ENCODE measurements around the gene TRIM71.

The TRIM71 gene

DNA sequence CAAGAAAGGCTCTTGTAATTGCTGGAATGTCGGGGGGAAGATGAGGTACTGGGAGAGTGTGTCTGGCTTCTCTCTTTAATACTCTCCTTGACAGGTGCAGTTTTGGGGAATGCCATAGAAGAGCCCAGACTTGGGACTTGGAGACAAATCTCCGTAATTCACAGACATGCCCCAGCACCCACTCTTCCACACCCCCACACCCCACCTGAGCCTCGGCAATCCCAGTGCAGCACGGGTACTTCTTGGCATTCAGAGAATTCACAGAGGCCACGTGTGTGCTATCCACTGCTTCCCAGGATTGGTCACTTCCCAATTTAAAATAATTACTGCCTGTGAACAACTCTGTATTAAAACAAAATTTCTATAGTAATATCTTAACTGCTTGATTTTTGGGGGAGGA lies 43.9 kb downstream of the TRIM71 start:
- DNase-seq (ENCODE audit: insufficient read length), result no peak
- no peak for TF ChIP-seq TAF1 (IDR thresholded peaks at IDR 0.05; ENCODE audit: borderline replicate concordance, low read depth, low read length)
- TF ChIP-seq POLR2A (IDR thresholded peaks at IDR 0.05; ENCODE audit: low read depth, low read length), result no peak
- no peak for TF ChIP-seq POLR2AphosphoS5 (IDR thresholded peaks at IDR 0.05; ENCODE audit: low read depth, low read length)
- FAIRE-seq, result no peak

- TF ChIP-seq TAF1 (IDR thresholded peaks at IDR 0.05; ENCODE audit: borderline replicate concordance, low read depth, low read length) (no peak), POLR2AphosphoS5 (IDR thresholded peaks at IDR 0.05; ENCODE audit: low read depth, low read length) (no peak), POLR2A (IDR thresholded peaks at IDR 0.05; ENCODE audit: low read depth, low read length) (no peak)
- DNase-seq (ENCODE audit: insufficient read length) (no peak), FAIRE-seq (no peak)
Observed at GRCh38 chr3:32862247-32862935, 44.6 kb downstream of the TRIM71 start.

DNA sequence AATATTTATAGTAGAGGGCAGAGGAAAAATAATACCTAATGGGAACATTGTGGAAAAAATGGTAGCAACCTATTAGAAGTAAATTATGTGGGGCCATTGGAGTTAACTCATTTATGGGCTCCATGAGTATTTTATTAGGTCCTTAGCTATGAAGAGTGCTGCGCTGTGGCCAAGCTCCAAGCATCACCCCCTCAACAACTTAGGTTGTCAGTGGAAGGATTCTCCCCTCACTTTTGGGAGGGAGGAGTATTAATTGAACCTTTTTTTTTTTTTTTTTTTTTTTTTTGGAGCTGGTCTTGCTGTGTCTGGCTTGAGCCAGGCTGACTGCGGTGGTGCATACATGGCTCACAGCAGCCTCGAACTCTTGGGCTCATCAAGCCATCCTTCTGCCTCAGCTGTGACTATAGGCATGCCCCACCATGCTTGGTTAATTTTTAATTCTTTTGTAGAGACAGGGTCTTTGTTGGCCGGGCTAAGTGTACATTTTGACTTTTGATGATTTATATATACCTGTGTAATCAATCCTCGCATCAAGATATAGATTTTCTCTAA lies 45.2 kb downstream of the TRIM71 start:
- FAIRE-seq, result no peak
- TF ChIP-seq TAF1 (IDR thresholded peaks at IDR 0.05; ENCODE audit: borderline replicate concordance, low read depth, low read length) (no peak), POLR2AphosphoS5 (IDR thresholded peaks at IDR 0.05; ENCODE audit: low read depth, low read length) (no peak), POLR2A (IDR thresholded peaks at IDR 0.05; ENCODE audit: low read depth, low read length) (no peak)

GRCh38 chr3:32865383-32865782 lies 47.6 kb downstream of the TRIM71 start:
- no peak for TF ChIP-seq POLR2A (IDR thresholded peaks at IDR 0.05; ENCODE audit: low read depth, low read length)
- TF ChIP-seq TAF1 (IDR thresholded peaks at IDR 0.05; ENCODE audit: borderline replicate concordance, low read depth, low read length), result no peak
- no peak for TF ChIP-seq POLR2AphosphoS5 (IDR thresholded peaks at IDR 0.05; ENCODE audit: low read depth, low read length)
- no peak for DNase-seq (ENCODE audit: insufficient read length)

More for the DNA sequence above, 45.2 kb downstream of the TRIM71 start:
- no peak for DNase-seq (ENCODE audit: insufficient read length)

DNA sequence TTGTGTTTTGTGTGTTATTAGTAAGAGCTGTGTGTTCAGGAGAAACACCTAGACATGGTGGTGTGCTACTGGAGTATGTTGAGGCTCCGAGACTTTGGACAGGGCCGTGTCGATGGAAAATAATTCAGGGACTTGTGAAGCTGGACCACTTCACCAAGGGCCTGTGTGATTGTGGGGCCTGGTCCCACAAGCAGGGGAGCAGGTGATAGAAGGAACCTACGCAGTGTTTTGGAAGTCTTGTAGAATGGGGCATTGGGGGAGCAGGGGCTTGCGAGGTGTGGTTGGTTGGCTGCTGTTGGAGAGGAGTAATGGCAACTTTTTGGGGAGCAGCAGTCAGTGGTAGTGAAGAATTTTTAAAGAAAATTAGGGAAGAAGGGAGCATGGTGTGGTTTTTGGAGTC lies 48.7 kb downstream of the TRIM71 start:
- FAIRE-seq (no peak), DNase-seq (ENCODE audit: insufficient read length) (no peak)
- TF ChIP-seq POLR2A (IDR thresholded peaks at IDR 0.05; ENCODE audit: low read depth, low read length) (no peak), POLR2AphosphoS5 (IDR thresholded peaks at IDR 0.05; ENCODE audit: low read depth, low read length) (no peak), TAF1 (IDR thresholded peaks at IDR 0.05; ENCODE audit: borderline replicate concordance, low read depth, low read length) (no peak)

More at GRCh38 chr3:32865383-32865782, 47.6 kb downstream of the TRIM71 start:
- no peak for FAIRE-seq

DNA sequence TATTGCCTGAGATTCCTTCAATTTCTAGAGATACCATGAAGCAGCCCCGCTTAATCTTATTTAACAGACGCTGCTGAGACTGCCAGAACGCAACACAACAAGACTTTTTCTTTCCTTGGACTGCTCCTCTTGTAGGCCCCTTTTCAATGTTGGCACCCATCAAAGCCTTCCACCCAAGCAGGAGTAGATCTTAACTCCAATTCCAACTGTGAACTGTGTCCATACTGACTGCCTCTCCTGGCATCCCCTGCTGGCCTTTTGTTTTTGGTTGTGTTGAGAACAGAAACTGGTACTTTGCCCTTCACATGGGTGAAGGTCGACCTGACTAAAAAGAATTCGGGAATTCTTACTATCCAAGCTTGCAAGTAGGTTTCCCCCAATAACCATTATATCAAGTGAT lies 50.2 kb downstream of the TRIM71 start:
- no peak for DNase-seq (ENCODE audit: insufficient read length)
- TF ChIP-seq POLR2A (IDR thresholded peaks at IDR 0.05; ENCODE audit: low read depth, low read length) (no peak), TAF1 (IDR thresholded peaks at IDR 0.05; ENCODE audit: borderline replicate concordance, low read depth, low read length) (no peak), POLR2AphosphoS5 (IDR thresholded peaks at IDR 0.05; ENCODE audit: low read depth, low read length) (no peak)
- FAIRE-seq, result no peak

GRCh38 chr3:32868719-32869512 lies 51.1 kb downstream of the TRIM71 start:
- FAIRE-seq, result no peak
- TF ChIP-seq POLR2A (IDR thresholded peaks at IDR 0.05; ENCODE audit: low read depth, low read length) (no peak), POLR2AphosphoS5 (IDR thresholded peaks at IDR 0.05; ENCODE audit: low read depth, low read length) (no peak), TAF1 (IDR thresholded peaks at IDR 0.05; ENCODE audit: borderline replicate concordance, low read depth, low read length) (no peak)

DNA sequence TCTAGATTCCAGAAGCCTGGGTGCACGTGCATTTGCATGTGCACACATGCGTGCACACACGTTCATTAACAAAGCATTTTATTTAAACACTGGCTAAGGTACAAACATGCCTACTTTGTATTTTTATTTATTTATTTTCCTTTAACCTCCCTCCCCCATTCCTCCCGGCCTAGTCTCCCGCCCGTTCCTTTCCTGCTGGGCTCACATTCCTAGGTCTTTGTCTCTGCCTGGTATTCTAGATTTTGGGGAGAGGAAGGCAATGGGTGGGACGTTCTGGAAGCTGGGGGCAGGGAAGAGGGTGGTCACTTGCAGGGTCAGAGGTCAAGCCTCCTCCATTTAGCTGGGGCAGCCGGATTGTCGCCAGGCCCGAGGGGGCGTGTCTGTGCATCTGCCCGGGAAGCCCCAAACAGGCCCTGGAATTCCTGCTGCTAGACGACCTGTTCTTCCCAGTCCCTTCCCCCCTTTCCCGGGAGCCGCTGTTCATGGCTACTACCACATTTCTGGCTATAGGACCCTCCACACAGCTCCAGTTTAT lies 51.8 kb downstream of the TRIM71 start:
- no peak for TF ChIP-seq TAF1 (IDR thresholded peaks at IDR 0.05; ENCODE audit: borderline replicate concordance, low read depth, low read length)
- no peak for TF ChIP-seq POLR2A (IDR thresholded peaks at IDR 0.05; ENCODE audit: low read depth, low read length)
- TF ChIP-seq POLR2AphosphoS5 (IDR thresholded peaks at IDR 0.05; ENCODE audit: low read depth, low read length), result no peak
- DNase-seq (ENCODE audit: insufficient read length) (no peak), FAIRE-seq (no peak)

More at GRCh38 chr3:32868719-32869512, 51.1 kb downstream of the TRIM71 start:
- DNase-seq (ENCODE audit: insufficient read length), result no peak

- FAIRE-seq, result no peak
- TF ChIP-seq TAF1 (IDR thresholded peaks at IDR 0.05; ENCODE audit: borderline replicate concordance, low read depth, low read length) (no peak), POLR2A (IDR thresholded peaks at IDR 0.05; ENCODE audit: low read depth, low read length) (no peak), POLR2AphosphoS5 (IDR thresholded peaks at IDR 0.05; ENCODE audit: low read depth, low read length) (no peak)
- no peak for DNase-seq (ENCODE audit: insufficient read length)
Observed at GRCh38 chr3:32870373-32871095, 52.7 kb downstream of the TRIM71 start.

DNA sequence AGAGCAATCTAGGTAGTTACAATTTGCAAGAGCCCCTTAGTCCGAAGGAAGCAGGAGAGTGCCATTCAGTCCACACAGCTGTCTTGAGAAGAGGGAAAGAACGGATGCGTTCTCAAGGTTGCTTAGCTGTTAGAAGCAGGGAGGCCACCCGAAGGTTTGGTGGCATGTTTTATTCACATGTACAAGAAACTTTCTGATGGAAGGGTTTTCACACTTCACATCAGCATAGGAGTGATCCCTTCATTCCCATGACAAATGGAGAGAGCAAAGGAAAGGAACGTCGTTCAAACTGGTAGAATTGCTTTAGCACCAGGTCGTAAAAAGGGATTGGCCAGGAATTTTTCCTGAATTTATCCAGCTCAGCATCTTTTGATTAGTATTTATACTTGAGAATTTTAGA lies 53.5 kb downstream of the TRIM71 start:
- TF ChIP-seq POLR2AphosphoS5 (IDR thresholded peaks at IDR 0.05; ENCODE audit: low read depth, low read length) (no peak), TAF1 (IDR thresholded peaks at IDR 0.05; ENCODE audit: borderline replicate concordance, low read depth, low read length) (no peak), POLR2A (IDR thresholded peaks at IDR 0.05; ENCODE audit: low read depth, low read length) (no peak)
- FAIRE-seq (no peak), DNase-seq (ENCODE audit: insufficient read length) (no peak)
